Activated T-cell treated with anti-CD3 and anti-CD28 coated beads for 24 hours (primary cell): ENCODE data around the gene CRTAC1.

Source experiments
- DNase-seq: peaks from one replicate; pipeline ENCODE4 v3.0.0-alpha.2; 2020; ENCODE audit warnings: low read depth

The CRTAC1 gene

DNA sequence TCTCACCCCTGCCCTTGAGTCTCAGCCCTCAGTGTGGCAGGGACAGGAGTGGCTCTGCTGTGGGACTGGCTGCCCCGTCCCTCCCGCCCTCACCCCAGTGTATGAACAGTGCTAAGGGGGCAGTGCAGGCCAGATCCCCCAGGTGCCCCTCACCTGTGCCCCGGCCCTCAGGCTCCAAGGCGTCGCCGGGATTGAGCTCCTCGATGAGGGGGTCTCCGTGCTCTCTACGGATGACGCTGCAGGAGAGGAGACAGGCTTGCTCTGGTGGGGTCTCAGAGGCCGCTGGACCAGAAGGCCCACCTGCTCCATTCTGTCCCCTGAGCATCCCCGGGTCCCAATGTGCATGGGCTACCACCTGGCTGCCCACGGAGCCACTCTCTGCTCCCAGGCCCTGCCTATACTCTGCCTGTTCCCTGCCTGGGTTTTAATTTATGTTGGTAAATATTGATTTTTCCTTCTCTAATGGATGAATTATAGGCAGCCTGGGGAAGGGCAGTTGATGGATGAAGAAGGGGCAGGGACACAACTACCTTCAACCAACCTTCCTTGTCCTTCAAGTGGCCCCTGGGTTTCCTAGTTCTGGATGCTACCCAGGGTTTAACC lies 133.6 kb downstream of the CRTAC1 start:
- no peak for DNase-seq

DNA sequence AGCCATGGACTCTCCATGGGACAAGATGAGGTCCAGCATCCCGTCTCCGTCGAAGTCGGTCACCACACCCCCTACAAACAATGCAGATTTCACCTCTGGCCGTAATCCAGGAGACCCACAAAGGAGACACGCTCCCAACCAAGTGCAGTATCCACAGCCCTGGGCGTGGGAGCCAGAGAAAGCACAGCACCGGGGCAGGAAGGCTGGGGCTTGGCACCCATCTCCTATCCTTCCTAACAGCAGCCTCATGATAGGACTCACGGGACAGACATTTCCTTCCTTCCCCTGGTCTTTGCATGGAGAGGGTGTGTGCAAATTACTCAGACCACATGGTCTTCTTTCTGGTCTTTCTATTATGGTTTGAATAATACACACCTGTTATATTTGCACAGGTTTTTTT lies 134.5 kb downstream of the CRTAC1 start:
- no peak for DNase-seq

DNA sequence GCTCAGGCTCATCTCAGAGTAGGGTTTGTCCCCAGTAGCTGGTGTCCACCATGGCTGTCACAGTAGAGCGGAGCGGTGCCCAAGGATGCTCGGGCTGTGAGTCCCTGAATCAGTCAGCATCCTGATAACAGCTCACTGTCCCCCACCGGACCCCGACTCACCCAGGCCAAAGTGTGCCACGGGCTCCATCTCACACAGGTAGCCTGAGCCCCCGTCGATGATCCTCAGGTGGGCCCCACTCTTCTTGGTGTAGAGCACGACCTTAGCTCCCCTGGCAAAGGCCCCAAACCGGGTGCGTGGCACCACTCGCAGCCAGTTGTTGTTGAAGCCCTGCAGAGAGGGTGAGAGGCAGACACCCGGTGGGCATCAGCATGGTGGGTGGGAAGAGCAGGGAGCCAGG lies 135.3 kb downstream of the CRTAC1 start:
- no peak for DNase-seq

DNA sequence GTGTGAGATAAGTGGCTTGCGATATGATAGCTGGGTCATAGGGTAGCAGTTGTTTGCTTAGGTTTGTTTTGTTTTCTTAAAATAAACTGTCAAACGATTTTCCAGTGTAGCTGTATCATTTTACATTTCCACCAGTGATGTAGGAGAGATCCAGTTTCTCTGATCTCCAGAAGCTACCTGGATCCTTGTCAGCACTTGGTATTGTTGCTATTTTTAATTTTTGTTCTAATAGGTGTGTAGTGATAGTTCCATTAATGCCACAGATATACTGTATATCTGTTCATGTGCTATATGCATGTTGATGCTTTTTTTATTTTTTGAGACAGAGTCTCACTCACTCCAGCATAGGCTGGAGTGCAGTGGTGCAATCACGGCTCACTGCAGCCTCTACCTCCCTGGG lies 136.3 kb downstream of the CRTAC1 start:
- DNase-seq = no peak

DNA sequence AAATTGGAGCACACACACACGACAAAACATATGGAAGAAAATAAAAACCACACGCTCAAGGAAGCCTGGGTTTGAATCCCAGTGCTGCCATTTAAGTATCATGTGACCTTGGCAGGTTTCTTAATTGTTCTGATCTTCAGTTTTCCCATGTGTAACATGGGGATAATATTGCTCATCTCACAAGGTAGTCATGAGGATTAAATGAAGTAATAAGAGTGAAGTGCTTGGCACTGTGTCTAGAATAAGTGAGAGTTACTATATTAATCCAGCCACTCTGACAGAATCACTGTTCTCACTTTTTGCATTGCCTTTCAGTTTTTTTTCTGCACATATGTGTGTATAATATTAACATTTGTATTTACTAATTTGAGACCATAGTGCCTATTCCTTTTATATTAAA lies 137.5 kb downstream of the CRTAC1 start:
- DNase-seq = no peak

DNA sequence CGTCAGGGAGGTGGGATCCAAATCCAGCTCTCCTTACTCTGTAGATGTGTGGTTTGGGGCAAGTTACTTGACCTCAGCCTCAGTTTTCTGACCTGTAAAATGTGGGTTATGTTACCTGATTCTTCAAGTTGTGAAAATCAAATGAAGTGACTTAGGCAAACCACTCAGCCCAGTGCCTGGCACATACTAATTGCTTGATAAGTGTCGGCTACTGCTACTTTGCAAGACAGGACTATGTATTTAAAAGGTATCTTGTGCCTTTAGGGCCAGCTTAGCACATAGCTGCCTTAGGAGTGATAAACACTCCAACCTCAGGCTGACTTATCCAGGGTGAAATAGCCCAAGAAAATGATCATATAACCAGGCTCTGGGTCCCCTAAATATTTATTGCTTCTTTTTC lies 137.9 kb downstream of the CRTAC1 start:
- no peak for DNase-seq

DNA sequence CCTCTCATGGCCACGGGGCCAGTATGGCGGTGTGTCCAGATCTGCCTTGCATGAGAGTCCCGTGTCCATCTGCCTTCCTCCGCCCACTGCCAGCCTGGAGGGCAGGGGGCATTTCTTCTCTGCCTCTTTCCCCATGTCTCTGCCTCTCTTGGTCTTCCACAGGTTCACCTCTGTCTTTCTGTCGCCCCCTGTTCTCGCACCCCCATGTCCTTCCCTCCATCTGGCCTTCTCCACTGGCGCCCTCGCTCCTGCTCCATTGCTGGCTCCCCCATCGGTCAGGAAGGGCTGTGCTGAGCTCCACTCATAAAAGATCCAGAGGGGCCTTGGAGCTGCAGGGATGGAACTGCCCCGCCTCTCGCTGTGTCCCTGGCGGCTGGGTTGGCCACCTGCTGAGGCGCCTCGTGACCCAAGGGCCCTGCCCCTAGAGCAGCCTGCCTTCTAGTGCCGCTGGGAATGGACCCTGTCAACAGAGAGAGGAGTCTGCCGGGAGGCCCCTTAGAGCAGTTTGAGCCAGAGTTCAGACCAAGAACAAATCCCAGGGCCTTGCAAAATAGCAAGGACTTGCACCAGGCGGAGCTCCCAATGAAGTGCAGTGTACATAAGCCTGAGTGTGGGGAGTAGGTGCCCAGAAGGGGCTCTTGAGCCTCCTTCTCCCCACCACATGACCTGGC lies 138.8 kb downstream of the CRTAC1 start:
- no peak for DNase-seq

DNA sequence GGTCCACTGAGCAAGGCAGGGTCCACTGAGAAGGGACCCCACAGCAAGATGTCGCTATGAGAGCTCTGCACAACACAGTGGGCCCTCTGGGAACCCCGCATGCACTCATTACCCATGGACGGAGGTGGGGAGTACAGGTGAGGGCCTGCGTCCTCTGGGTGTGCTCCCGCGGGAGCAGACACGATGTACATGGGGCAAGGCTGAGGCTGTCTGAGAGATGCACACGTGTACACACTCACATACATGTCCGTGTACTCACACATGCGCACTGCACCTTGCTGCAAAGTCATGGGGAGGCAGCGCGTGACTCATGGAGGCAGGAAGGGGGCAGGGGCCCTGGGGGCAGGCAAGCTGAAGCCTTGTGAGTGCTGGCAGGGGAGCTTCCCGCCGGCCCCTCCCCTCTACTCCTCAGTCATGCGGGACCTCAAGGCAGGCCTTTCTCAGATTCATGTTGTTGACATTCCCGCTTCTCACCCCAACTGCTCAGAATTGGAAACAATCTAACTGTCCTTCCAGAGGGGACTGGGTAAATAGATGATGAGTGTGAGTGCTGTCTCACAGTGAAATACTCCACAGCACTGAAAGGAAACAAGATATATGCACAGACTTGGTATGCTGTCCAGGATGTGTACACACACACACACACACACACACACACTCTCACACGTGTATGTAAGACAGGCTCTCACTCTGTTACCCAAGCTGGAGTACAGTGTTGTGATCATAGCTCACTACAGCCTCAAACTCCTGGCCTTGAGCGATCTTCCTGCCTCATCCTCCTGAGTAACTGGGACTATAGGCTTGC lies 140.8 kb downstream of the CRTAC1 start:
- no peak for DNase-seq

DNA sequence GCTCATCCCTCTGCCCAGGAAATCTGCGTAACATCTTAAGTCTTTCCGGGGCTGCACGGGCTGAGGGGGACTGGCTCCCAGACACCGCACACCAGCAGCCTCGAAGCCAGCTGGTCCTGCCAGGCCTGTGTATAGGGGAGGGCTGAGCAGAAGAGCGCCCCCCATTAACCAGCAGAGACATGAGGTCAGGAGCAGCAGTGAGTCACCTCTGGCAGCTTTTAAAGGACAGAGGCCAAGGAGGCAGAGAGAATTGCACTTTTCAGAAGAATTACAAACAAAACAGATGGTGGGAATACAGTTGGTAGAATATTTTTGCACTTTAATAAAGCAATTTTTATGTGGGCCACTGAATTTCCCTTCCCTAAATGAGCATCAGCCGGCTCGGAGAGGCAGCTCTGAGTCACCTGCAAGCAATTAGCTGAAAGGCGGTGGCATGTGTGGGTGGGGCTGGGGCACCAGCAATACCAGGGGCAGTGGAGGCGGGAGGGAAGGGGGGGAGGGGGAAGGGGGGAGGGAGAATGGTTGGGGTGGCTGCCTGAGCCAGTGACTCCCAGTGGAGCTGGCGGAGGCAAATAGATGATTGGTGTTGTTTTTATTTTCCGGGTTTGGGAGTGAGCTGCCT lies 141.7 kb downstream of the CRTAC1 start:
- no peak for DNase-seq

DNA sequence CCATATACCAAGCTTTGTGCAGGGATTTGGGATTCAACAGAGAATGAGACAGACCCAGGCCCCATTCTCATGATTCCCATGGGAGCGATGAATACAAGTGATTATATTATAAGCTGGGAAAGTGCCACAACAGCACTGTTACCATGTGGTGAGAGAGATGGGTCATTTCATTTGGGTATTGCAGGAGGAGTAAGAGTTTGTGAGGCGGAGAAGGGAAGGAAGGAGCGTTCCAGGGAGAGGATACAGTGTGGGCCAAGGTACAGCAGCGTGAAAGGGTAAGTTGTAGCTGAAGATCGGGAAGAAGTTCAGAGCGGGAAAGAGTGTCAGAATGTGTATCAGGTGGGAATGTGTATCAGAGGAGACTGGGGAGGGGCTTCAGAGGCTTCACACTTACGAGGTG lies 142.3 kb downstream of the CRTAC1 start:
- no peak for DNase-seq

DNA sequence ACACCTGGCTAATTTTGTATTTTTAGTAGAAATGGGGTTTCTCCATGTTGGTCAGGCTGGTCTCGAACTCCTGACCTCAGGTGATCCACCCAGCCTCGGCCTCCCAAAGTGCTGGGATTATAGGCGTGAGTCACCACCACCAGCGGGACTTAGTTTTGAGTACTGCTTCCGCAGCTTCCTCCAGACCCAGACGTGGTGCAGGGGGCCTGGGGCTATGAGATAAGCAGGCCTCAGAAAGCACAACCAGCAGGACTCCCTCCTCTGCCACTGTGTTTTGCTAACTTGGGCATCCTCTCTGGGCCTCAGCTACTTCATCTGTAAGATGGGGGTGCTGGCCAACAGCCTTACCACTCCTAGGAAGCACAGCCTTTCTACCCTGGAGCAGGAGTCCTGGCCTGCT lies 143.0 kb downstream of the CRTAC1 start:
- no peak for DNase-seq

DNA sequence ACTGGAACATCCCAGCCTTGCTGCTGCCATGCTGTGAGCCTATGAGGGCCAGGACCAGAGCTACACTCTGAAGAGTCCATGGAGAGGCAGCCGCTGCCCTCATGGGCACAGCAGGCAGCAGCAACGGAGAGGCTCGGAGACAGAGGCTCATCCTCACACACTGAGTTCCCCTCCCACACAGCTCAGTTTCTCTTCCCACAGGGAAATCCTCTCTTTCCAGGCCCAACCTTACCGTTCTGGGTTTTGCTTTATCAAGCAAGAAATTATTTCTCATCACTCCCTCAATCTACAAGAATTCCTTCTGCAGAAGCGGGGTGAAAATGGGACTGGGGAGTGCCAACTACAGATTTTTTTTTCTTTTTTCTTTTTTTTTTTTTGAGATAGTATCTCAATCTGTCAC lies 144.1 kb downstream of the CRTAC1 start:
- DNase-seq = no peak

DNA sequence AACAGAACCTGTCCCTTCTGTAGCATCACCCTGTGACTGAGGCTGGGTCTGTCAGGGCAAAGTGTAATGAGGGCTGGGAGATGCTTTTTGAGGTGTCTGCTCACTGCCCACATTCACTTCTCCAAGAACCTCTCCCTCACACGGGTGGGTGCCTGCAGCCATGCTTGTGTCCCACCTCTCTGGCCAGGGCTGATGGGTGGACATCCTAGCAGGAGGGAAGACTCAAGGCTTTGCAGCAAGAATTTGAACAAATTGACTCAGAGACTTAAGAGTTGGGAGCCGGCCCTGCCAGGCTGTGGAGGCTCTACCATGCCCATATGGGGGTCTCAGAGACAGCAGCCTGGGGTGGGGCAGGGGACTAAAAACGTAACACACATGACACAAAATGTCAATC lies 147.3 kb downstream of the CRTAC1 start:
- DNase-seq = no peak

DNA sequence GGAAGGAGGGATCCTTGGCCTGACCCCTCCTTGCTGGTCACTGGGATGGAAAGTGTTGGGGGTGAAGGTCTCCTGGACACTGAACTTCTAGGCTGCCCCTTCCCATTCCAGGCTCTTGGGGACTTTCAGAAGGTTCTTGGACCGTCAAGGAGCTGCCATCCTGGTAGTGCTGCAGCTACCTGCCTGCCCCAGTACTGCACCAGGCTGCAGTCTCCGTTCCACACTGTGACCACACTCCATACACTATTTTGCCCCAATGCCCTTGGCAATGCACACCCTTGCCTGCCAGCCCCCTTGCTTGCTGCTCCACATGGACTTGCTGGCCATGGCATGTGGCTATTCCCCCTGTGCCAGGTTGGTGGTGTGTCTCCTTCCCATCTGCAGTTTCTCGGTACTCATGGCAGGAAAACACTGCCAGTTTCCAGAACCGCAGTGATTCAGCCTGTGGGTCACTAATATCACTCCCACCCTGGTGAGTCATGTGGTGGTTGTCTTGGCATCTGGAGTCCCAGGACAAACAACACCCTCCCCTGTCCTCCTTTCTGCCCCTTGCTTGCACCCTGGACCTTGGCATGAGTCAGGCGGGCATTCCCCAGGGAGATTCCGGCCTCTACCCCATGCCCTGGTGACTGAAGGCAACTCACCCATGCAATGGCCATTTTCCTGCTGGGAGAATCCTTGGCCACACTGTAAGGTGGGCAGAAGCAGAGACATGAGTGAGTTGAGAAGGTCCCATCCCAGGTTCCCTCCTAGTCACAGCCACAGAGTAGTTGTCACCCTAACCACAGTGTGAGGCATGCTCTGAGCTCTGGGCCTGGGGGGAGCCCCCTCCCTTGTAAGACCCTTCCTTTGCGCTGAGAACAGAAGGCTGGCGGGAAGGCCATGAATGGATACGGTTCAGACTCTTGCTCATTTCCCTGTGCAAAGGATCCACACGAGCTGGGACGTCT lies 148.0 kb downstream of the CRTAC1 start:
- DNase-seq = no peak

DNA sequence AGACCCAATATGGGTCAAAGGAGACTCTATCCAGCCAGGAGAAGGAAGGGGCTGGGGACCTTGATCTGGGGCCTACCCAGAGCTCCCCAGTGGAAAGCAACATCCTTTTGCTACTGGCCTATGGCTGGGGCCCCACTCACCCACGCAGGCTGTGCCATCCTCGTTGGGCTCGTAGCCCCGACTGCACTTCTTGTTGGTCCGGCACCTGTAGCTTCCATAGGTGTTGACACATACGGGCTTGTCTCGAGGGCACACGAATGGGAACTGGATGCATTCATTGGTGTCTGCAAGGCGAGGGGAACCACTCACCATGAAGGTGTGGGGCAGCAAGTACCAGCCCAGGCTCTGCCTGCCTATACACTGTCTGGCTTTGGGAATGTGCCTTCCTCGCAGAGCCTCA lies 150.3 kb downstream of the CRTAC1 start:
- no peak for DNase-seq

DNA sequence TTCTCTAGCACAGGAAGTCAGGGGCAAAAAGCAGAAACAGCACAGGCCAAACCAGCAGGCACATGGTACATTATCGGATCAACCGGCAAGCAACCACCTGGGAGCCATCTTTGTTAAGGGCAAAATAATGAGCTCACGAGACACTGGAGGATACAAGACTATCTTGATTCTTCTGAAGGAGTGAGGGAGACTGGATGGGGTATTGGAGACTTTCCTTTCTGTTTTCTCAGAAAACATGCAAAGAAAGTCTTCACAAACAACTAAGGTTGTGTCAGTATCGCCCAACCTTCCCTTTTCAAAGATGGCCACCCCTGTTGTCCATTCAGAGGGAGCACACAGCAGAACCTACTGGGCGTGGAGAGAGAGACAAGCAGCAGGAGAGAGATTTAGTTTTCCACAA lies 151.2 kb downstream of the CRTAC1 start:
- no peak for DNase-seq

DNA sequence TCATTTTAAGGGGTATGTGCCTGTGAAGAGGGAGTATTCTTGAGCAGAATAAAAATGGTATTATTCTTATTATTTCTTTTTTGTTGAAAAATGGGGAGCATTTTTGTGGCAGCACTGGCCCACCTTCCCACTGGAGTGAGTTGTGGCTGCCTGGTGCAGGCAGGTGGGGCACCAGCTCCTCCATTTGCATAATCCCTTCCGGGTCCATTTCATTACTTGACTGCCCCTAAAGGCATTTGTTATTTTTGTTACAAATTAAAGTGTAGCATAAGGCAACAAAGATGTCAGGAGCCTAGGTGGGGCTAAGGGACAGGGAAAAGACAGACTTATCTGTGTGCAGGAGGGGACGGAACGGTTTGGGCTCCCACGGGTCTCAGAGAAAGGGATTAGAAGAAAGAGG lies 154.0 kb downstream of the CRTAC1 start:
- DNase-seq = no peak

DNA sequence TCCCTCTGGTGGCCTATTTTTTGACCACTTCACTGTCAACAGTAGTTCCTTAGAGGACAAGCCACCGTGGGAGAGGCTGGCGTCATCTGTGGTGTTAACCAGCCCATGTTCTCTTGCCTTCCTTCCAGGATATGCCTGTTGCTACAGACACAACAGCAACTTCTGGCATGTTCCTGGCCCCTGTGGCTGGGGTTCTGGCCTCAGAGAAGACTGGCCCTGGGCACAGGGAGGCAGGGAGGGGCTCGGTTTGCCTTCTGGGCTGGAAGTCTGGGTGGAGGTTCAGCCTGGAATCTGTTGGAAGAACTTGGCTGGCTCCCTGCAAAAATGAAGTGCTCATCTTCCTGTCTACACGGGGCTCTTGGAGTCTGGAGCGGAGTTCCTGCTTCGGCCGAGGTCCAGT lies 155.0 kb downstream of the CRTAC1 start:
- DNase-seq = no peak

DNA sequence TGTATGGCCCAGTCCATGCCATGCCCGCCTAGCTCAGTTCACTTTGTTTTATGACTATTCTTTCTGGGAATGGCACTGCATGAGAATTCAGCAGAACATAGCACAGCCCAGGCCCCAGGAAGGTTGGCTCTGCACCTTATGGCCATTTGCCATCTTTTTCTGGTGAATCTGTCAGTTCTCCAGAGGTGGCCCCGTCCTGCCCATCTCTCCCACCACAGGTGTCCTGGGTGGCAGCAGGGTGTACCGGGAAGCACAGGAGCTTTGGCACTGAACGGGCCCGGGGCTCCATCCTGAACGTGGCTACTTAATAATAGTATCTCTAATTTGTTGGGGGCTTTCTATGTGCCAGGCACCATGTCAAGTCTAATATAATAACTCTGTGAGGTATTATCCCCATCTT lies 156.1 kb downstream of the CRTAC1 start:
- no peak for DNase-seq

DNA sequence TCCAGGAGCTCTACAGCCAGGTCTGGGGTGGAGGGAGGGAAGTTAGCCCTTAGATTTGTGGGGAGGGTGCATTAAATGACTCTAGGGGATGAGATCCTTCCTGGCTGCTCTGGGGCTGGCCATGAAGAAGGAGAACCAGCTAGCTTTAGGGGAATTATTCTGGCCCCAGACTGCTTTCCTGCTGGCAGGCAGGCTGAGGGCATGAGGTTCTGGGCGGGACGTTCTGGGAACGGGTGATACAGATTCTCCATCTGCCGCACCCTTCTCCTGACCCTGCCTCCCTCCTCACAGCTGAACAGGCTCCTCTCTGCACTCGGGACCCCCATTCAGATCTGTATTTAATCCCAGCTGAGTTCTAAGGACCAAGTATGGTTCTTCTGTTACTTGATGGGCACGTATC lies 156.9 kb downstream of the CRTAC1 start:
- DNase-seq = no peak

DNA sequence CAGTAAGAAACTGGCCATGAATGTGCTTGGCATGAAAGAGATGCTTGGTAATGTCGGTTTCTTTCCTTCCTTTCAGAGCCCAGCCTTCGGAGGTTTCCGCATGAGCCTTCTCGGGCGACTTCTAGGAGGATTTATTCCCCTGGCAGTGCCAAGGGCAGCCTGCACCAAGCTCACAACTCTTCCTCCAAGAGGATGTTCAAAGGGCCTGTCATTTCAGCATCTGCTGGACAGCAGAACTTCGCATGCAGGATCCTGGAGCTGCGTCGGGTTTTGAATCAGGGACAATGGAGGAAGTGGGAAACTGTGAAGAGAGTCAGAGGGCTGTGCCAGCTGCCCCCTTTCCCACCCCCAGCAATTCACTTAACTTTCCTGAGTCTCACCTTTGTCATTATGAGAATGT lies 159.4 kb downstream of the CRTAC1 start:
- no peak for DNase-seq
